ENCODE measurements around the gene CLEC16A.
A peak's percentile ranks its signal among the peaks of the same experiment; 100 is the strongest.

Gene CLEC16A

DNA sequence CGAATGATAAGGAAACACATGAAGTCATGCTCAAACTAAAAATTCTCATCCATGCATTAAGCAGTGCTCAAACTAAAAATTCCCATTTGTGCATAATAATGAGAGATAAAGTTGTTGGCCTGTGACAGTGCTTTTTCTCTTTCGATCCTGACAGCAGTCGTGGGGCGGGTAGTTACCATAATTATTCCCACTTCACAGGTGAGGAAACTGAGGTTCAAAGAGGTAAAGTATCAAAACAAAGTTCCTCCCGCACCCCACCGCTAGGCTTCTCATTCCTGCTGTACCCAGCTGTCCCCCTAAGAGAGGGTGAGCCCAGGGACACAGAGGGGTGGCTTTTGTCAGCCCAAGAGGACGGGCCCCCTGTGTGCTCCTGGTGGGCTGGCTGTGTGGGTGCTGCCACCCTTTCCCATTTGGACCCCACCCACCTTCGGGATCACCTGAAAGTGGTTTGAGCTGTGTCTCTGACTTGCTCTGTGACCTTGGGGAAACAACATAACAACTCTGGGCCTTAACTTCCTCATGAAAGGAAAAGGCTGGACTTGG is 92.6 kb downstream of the CLEC16A start:
- DNase-seq (ENCODE audit: low read depth in 3 of 3, low spot score in 1 of 3): no peak

- DNase-seq (ENCODE audit: low read depth in 3 of 3, low spot score in 1 of 3): no peak
Measured at GRCh38 chr16:11038305-11038704, 93.9 kb downstream of the CLEC16A start.

DNA sequence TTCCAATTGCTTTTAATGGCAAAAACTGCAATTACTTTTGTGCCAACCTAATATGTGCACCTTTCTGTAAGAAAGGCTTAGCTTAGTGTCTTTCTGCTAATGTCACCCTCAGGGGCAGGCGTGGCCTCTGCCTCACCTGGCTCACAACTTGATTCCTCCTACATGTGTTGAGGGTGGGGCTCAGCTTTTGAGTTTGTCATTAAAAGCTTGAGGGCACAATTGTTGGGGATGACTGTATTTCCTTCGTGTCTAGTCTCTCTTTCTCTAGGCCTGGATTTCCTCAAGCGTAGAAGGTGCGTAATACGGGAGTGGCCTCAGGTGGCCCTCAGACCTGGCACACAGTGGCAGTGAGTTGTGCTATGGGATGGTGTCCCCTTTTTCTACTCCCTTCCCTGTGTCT is 94.4 kb downstream of the CLEC16A start:
- no peak for DNase-seq (ENCODE audit: low read depth in 3 of 3, low spot score in 1 of 3)

- DNase-seq (ENCODE audit: low read depth in 3 of 3, low spot score in 1 of 3): no peak
Measured at GRCh38 chr16:11039726-11040125, 95.4 kb downstream of the CLEC16A start.

GRCh38 chr16:11042191-11042590 is 97.8 kb downstream of the CLEC16A start:
- no peak for DNase-seq (ENCODE audit: low read depth in 3 of 3, low spot score in 1 of 3)

GRCh38 chr16:11045441-11045840 is 101.1 kb downstream of the CLEC16A start:
- no peak for DNase-seq (ENCODE audit: low read depth in 3 of 3, low spot score in 1 of 3)

- DNase-seq (ENCODE audit: low read depth in 3 of 3, low spot score in 1 of 3): no peak
Measured at GRCh38 chr16:11045846-11046245, 101.5 kb downstream of the CLEC16A start.

DNA sequence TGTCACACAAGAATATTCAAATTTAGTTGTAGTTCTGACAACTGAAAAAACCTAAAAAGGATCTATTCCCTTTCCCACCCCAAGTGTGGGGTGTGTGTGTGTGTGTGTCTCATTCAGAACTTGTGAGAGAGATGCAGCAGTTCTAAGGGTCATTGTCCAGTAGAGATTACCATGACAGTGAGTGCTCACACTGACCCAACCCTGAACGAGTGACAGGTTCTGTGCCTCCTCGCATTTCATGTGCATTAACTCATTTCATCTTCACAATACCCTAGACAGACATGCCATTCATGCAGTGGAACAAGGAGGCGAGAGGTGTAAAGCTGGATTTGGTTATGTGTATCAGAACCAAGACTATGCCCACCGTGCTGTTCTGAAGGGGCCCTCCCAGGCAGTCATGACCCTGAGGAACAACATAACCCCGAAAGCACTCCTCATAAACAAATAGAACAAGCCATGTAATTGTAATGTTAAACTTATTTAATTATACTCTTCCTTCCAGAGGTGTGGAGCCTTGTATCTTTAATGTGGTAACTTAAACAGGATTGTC is 102.1 kb downstream of the CLEC16A start:
- no peak for DNase-seq (ENCODE audit: low read depth in 3 of 3, low spot score in 1 of 3)

DNA sequence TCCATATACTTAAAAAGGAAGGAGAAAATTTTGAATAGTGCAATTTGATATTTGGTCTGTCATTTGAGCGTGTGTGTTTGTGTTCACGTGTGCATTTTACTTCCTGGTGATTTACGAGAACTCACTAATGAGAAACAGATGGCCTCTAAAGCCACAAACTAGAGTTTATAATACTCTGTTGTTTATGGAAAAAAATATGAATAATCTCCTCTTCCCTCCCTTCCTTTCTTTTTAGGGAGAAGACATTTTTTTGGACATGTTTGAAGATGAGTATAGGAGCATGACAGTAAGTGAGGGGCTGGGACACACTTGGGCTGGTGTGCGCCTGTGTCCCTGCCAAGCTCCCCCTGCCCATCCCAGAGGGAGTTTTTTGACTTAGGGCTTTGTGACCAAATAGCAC is 102.7 kb downstream of the CLEC16A start:
- DNase-seq (ENCODE audit: low read depth in 3 of 3, low spot score in 1 of 3): no peak

GRCh38 chr16:11047939-11048800 is 103.8 kb downstream of the CLEC16A start:
- no peak for DNase-seq (ENCODE audit: low read depth in 3 of 3, low spot score in 1 of 3)

- DNase-seq (ENCODE audit: low read depth in 3 of 3, low spot score in 1 of 3): no peak
Measured at GRCh38 chr16:11049396-11050059, 105.2 kb downstream of the CLEC16A start.

GRCh38 chr16:11050536-11050935 is 106.2 kb downstream of the CLEC16A start:
- no peak for DNase-seq (ENCODE audit: low read depth in 3 of 3, low spot score in 1 of 3)

DNA sequence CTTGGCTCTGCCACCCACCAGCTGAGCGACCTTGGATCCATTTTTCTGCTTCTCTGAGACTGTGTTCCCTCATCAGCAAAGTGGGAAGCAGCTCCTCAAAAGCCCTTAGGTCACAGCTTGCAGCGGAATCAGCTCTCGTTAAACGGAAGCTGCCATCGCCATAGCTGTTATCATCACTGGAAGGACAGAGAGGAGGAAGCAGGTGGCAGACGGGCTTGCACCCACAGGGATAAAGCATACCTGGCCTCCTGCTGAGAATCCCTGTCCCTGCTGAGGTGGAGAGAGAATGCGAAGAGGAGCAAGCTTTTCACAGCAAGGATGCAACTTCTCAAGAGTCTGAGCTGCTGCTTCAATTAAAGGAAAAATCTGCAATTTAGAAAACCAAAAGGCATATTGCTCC is 106.6 kb downstream of the CLEC16A start:
- DNase-seq (ENCODE audit: low read depth in 3 of 3, low spot score in 1 of 3): no peak

DNA sequence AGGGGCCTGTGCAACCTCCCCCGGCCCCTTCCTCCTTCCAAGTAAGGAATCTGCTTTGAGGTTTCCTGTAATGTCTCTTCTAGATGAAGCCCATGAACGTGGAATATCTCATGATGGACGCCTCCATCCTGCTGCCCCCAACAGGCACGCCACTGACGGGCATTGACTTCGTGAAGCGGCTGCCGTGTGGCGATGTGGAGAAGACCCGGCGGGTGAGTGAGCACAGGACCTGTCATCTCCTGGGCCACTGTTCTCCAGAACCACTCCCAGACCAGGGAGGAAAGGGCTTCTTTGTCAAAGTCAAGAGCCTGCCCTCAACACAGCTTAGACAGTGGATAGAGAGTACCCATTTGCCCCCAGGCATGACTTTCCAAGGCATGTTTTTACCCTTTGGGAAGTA is 107.1 kb downstream of the CLEC16A start:
- DNase-seq (ENCODE audit: low read depth in 3 of 3, low spot score in 1 of 3): no peak

GRCh38 chr16:11051879-11052808 is 107.8 kb downstream of the CLEC16A start:
- peak in 1 of 3 donors; percentile 21 for DNase-seq (ENCODE audit: low read depth in 3 of 3, low spot score in 1 of 3)

GRCh38 chr16:11053916-11054460 is 109.6 kb downstream of the CLEC16A start:
- DNase-seq (ENCODE audit: low read depth in 3 of 3, low spot score in 1 of 3): no peak

GRCh38 chr16:11056090-11056992 is 112.0 kb downstream of the CLEC16A start:
- DNase-seq (ENCODE audit: low read depth in 3 of 3, low spot score in 1 of 3): no peak

DNA sequence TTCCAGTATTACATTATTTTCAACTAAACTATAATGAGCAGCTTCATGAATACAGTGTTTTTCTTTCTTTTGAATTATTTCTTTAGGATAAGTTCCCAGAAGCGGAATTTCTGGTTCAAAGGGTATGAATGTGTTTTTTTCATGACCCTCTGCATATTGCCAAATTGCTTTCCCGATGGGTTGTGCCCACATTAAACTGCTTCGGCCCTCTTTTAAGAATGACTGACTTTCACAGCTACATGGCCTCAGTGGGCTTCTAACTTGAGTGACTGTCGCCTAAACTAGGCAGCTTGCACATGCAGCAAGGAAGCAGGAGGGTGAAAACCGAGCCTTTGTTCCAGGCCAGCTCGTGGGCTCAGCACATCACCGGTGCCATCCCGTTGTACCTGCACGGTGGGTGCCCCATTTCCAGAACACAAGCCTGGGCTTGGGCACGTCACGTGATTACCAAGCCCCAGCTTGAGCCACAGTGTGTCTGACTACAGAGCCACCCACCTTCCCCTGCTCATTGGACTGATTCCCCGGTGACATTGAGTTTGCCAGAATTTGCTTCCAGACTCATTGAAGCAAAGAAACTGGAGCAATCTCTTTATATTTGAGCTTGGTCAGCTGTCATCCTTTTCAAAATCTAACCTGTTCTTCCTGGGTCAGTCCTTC is 112.8 kb downstream of the CLEC16A start:
- DNase-seq (ENCODE audit: low read depth in 3 of 3, low spot score in 1 of 3): no peak

- no peak for DNase-seq (ENCODE audit: low read depth in 3 of 3, low spot score in 1 of 3)
Measured at GRCh38 chr16:11057711-11058345, 113.5 kb downstream of the CLEC16A start.

Measured in stimulated activated CD4-positive, alpha-beta T cell treated with anti-CD3 and anti-CD28 coated beads, TNF-alpha, amount 100 ng/mL, for 1 hour (primary cell).